ENCODE measurements around the gene LRG1.

DNA sequence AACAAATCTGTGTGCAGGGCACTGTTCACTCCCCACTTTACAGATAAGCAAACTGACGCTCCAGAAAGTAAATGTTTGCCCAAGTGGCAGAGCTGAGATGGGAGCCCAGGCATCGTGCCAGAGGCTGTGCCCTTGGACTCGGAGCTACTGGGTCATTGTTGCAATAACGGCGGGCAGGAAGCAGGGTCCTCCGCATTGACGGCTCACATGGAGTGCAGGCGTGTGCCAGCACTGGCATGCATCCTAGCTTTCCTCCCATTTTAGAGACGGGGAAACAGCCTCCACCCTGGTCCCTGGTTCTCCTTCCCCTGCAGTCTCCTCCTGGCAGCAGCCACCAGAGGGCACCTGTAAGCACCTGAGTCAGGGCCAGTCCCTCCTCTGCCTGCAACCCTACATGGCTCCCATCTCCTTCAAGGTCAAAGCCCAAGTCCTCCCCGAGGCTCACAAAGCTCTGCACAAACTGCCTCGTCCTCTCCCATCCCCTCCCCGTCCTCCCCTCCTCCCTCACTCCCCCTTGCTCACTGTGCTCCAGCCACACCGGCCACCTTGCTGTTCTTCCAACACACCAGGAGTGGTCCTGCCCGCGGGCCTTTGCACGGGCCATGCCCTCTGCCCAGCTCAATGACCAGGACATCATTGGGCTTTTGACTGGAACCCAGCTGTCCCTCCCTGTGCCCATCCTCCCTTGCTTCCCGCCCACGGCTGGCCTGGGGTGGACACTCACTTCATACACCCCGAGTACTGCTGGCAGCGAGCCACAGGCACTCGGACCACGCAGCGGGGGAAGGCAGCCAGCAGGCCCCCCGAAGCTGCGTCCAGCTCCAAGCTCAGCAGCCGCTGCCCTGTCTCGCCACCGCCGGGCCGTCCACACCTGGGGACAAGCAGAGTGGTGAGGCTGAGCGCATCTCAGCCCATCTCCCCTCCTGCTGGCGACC is 7.7 kb upstream of the LRG1 start:
- TF ChIP-seq POLR2A (IDR thresholded peaks at IDR 0.05; ENCODE audit: low read depth) (no peak), CTCF (IDR thresholded peaks at IDR 0.05) (peak in 1 of 3 experiments; percentile 19), POLR2AphosphoS5 (IDR thresholded peaks at IDR 0.05) (no peak), EP300 (IDR thresholded peaks at IDR 0.05) (no peak)
